Dendritic cell treated with granulocyte-macrophage colony-stimulating factor and Interleukin-4, amounts not matched to agents 40 ng/mL and 50 ng/mL, for 4 days (primary cell): ENCODE data around the gene GNG5.
A peak's percentile ranks its signal among the peaks of the same experiment; 100 is the strongest.

Source experiments
- H3K27ac Mint-ChIP-seq: one replicate; pipeline ENCODE4 v1.8.0; 2022; ENCODE audit warnings: mild to moderate bottlenecking, mixed read lengths
- H3K27me3 Mint-ChIP-seq: one replicate; pipeline ENCODE4 v1.8.0; 2022; ENCODE audit warnings: mild to moderate bottlenecking, mixed read lengths
- H3K36me3 Mint-ChIP-seq: one replicate; pipeline ENCODE4 v1.8.0; 2022; ENCODE audit warnings: low read depth, mixed read lengths
- H3K4me1 Mint-ChIP-seq: one replicate; pipeline ENCODE4 v1.8.0; 2022; ENCODE audit warnings: low read depth, mixed read lengths
- H3K4me3 Mint-ChIP-seq: one replicate; pipeline ENCODE4 v1.8.0; 2022; ENCODE audit warnings: mild to moderate bottlenecking, moderate library complexity, mixed read lengths
- H3K9me3 Mint-ChIP-seq: one replicate; pipeline ENCODE4 v1.8.0; 2022; ENCODE audit warnings: mixed read lengths
- intact Hi-C: fragments of 100-400 bp; cut with micrococcal nuclease; formaldehyde crosslinking; loops from one replicate; pipeline ENCODE4 v1.15.0; 2022

Gene GNG5

GRCh38 chr1:84505493-84506001, 834 bp downstream of the GNG5 start:
- intact Hi-C loops: loop anchor here (1.0 to 5.0 kb wide), 5 partner anchors 63 to 203 kb away; partner anchors contain the start of genes CTBS, SAMD13 and SSX2IP
- Mint-ChIP-seq H3K4me3 (peak overlapping the region; percentile 91), H3K36me3 (peaks cover 66% of the 10 kb centered on the region), H3K27me3 (no peaks in the 10 kb centered on the region), H3K27ac (peak overlapping the region; percentile 98), H3K4me1 (peaks cover 39% of the 10 kb centered on the region), H3K9me3 (peaks cover 18% of the 10 kb centered on the region)

- Mint-ChIP-seq H3K4me3 (peak overlapping the region; percentile 91), H3K9me3 (peaks cover 11% of the 10 kb centered on the region), H3K27ac (peak overlapping the region; percentile 98), H3K36me3 (peaks cover 67% of the 10 kb centered on the region), H3K27me3 (no peaks in the 10 kb centered on the region), H3K4me1 (peaks cover 31% of the 10 kb centered on the region)
- intact Hi-C loops: loop anchor here (2.0 to 5.0 kb wide), 2 partner anchors 62 to 203 kb away; partner anchors contain the start of gene SAMD13
Observed at GRCh38 chr1:84504580-84505492, 1.5 kb downstream of the GNG5 start.

DNA sequence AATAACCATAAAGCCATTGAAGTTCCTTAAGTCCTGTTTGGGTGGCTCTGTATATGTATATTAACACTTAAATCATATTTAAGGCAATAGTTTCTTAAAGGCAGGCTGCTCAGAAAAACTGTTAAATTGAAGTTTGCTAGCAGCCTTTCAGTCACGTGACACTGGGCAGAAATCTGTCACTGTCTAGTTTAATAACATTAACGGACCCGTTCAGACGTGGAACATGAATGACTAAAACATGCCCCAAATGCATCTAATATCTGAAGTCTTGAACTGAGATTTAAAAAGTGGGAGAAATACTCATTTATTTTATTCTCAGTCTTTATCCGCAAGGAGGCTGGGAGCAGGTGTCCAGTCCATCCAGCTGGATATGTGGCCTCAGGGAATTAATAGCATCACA, 3.5 kb downstream of the GNG5 start:
- no peaks in the 10 kb centered on the region for H3K27me3 Mint-ChIP-seq
- peaks cover 36% of the 10 kb centered on the region for H3K4me1 Mint-ChIP-seq
- H3K9me3 Mint-ChIP-seq: no peaks in the 10 kb centered on the region
- H3K27ac Mint-ChIP-seq: no peak overlapping the region
- H3K4me3 Mint-ChIP-seq: no peak overlapping the region
- peaks cover 60% of the 10 kb centered on the region for H3K36me3 Mint-ChIP-seq
- intact Hi-C loops: no loop called here

- H3K4me3 Mint-ChIP-seq: no peak overlapping the region
- intact Hi-C loops: no loop called here
- H3K27me3 Mint-ChIP-seq: no peaks in the 10 kb centered on the region
- H3K4me1 Mint-ChIP-seq: peaks cover 18% of the 10 kb centered on the region
- H3K9me3 Mint-ChIP-seq: no peaks in the 10 kb centered on the region
- H3K36me3 Mint-ChIP-seq: peaks cover 77% of the 10 kb centered on the region
- H3K27ac Mint-ChIP-seq: no peak overlapping the region
Observed at GRCh38 chr1:84497631-84498275, 8.6 kb downstream of the GNG5 start.

DNA sequence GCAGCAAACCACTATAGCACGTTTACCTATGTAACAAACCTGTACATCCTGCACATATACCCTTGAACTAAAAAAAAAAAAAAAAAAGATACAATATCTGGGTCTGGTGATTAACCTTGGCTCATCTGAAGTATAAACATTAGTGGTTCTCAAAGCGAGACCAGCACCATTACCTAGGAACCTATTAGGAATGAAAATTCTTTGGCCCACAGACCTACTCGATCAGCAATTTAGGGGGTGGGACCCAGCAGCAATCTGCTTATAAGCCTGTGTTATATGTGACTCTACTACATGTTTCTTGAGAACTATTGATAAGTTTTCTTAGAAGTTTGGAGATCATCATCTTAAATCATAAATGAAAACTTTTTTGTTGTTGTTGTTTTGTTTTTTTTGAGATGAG, 9.9 kb downstream of the GNG5 start:
- Mint-ChIP-seq H3K9me3 (no peaks in the 10 kb centered on the region), H3K36me3 (peaks cover 84% of the 10 kb centered on the region), H3K27ac (no peak overlapping the region), H3K4me1 (peaks cover 13% of the 10 kb centered on the region), H3K4me3 (no peak overlapping the region), H3K27me3 (no peaks in the 10 kb centered on the region)
- intact Hi-C loops: no loop called here

DNA sequence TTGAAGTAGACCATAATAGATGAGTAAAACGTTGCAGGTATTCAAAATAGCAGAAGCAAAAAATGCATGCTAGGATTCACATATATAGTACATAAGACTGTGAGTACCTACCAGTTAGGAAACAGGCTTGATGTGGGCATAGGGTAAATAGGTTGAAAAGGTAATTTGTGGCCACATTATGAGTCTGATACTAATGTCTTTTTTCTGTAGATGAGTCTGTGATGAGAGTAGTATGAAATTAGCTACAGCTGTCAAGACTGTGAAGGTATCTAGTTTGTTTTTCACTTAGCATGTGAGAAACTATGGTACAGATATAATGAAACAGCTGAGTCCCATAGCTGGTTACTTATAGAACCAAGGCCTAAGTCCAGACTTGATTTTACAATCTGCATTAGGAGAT, 12.6 kb downstream of the GNG5 start:
- H3K4me1 Mint-ChIP-seq: peaks cover 14% of the 10 kb centered on the region
- H3K36me3 Mint-ChIP-seq: peaks cover 87% of the 10 kb centered on the region
- H3K27me3 Mint-ChIP-seq: no peaks in the 10 kb centered on the region
- no peak overlapping the region for H3K27ac Mint-ChIP-seq
- intact Hi-C loops: no loop called here
- H3K9me3 Mint-ChIP-seq: no peaks in the 10 kb centered on the region
- H3K4me3 Mint-ChIP-seq: no peak overlapping the region

GRCh38 chr1:84492726-84493125, 13.7 kb downstream of the GNG5 start:
- Mint-ChIP-seq H3K36me3 (peaks cover 83% of the 10 kb centered on the region), H3K27ac (no peak overlapping the region), H3K9me3 (no peaks in the 10 kb centered on the region), H3K4me3 (no peak overlapping the region), H3K27me3 (no peaks in the 10 kb centered on the region), H3K4me1 (peaks cover 7% of the 10 kb centered on the region)
- intact Hi-C loops: no loop called here

DNA sequence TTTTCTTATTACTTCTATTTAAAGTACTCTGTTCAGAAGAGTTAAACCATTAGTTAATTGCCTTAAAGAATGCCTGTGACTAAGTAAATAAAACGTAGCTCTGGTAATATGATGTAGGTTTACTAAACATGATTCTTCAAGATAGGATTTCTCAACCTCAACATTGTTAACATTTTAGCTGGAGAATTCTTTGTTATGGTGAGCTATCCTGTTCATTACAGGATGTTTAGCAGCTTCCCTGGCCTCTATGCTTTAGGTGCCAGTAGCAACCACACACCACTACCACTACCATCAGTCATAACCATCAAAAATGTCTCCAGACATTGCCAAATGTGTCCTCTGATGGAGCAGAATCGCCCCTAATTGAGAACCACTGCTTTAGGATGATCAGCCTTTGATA, 16.6 kb downstream of the GNG5 start:
- H3K9me3 Mint-ChIP-seq: peaks cover 8% of the 10 kb centered on the region
- H3K4me3 Mint-ChIP-seq: no peak overlapping the region
- peaks cover 81% of the 10 kb centered on the region for H3K36me3 Mint-ChIP-seq
- intact Hi-C loops: no loop called here
- H3K4me1 Mint-ChIP-seq: peaks cover 21% of the 10 kb centered on the region
- H3K27me3 Mint-ChIP-seq: no peaks in the 10 kb centered on the region
- no peak overlapping the region for H3K27ac Mint-ChIP-seq

GRCh38 chr1:84488107-84488506, 18.3 kb downstream of the GNG5 start:
- intact Hi-C loops: no loop called here
- Mint-ChIP-seq H3K27me3 (no peaks in the 10 kb centered on the region), H3K4me1 (peaks cover 27% of the 10 kb centered on the region), H3K27ac (no peak overlapping the region), H3K4me3 (no peak overlapping the region), H3K9me3 (peaks cover 8% of the 10 kb centered on the region), H3K36me3 (peaks cover 84% of the 10 kb centered on the region)

DNA sequence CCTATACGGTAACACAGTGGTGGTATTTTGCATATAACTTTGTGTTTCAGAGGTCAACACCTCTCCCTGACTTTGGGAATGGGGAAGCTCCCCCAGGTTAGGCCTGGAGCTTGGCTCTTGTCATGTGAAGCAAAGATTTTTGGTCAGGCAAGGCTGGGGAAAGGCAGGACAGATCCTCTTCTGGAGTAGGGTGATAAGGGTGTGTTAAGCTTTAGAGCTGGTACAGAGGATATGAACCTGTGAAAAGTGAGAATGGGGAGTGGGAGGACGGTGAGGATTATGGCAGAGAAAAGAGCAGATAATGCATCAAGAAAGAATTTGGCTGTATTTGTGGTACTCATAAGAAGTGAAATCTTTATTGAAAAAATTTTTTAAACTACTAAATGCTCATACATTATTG, 25.1 kb downstream of the GNG5 start:
- Mint-ChIP-seq H3K9me3 (peaks cover 28% of the 10 kb centered on the region), H3K27ac (no peak overlapping the region), H3K36me3 (peaks cover 68% of the 10 kb centered on the region), H3K4me1 (peaks cover 36% of the 10 kb centered on the region), H3K27me3 (peaks cover 7% of the 10 kb centered on the region), H3K4me3 (no peak overlapping the region)
- intact Hi-C loops: no loop called here

DNA sequence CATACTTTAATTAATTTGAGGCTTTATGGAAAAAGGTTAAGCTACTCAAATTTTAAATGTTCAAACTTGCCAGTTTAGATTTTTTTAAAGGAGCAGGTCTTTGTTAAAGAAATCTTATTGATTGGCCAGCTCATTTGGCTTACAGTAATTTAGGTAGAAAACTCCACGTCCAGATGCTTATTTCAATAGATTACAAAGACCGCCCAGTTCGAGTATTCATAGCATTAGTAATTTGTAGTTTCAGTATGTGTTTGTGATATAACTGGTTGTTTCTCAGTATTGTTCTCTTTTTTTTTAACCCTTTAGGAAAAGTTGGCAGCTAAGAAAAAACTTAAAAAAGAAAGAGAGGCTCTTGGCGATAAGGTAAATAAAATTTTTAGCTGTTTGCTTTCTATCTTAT, 25.7 kb downstream of the GNG5 start:
- Mint-ChIP-seq H3K9me3 (peaks cover 22% of the 10 kb centered on the region), H3K4me1 (peaks cover 29% of the 10 kb centered on the region), H3K27me3 (peaks cover 7% of the 10 kb centered on the region), H3K4me3 (peak overlapping the region; percentile 9), H3K27ac (no peak overlapping the region), H3K36me3 (peaks cover 61% of the 10 kb centered on the region)
- intact Hi-C loops: no loop called here

GRCh38 chr1:84479998-84480397, 26.4 kb downstream of the GNG5 start:
- Mint-ChIP-seq H3K27me3 (peaks cover 7% of the 10 kb centered on the region), H3K4me3 (peak overlapping the region; percentile 99), H3K36me3 (peaks cover 54% of the 10 kb centered on the region), H3K4me1 (peaks cover 29% of the 10 kb centered on the region), H3K9me3 (peaks cover 20% of the 10 kb centered on the region), H3K27ac (peak overlapping the region; percentile 99)
- intact Hi-C loops: loop anchor here (2.0 kb wide), 1 partner anchor 37 kb away; no protein-coding TSS in a partner anchor

- intact Hi-C loops: loop anchor here (2.0 kb wide), 1 partner anchor 36 kb away; no protein-coding TSS in a partner anchor
- Mint-ChIP-seq H3K27ac (peak within 1 kb of the TSS; percentile 99), H3K27me3 (peaks cover 7% of the 10 kb centered on the region), H3K4me3 (peak within 1 kb of the TSS; percentile 99), H3K36me3 (peaks cover 46% of the 10 kb centered on the region), H3K9me3 (peaks cover 20% of the 10 kb centered on the region), H3K4me1 (peaks cover 28% of the 10 kb centered on the region)
Observed at GRCh38 chr1:84478876-84479868, 27.2 kb downstream of the GNG5 start, which contains the start of gene RPF1. Gene RPF1, plus strand, starts transcription at chr1:84479266. Its CDS starts 16 bp downstream, at chr1:84479282.
